ENCODE measurements around the gene CHD8.

CHD8 gene

GRCh38 chr14:21369949-21370679 lies 85.8 kb downstream of the CHD8 start:
- DNase-seq (ENCODE audit: low read depth) = no peak
- TF ChIP-seq CTCF (conservative IDR thresholded peaks at IDR 0.05; ENCODE audit: low read depth, low read length) = no peak
- no peak overlapping the region for H3K4me3 ChIP-seq (ENCODE audit: low read length)

GRCh38 chr14:21367582-21368144 lies 88.3 kb downstream of the CHD8 start:
- no peak for DNase-seq (ENCODE audit: low read depth)
- H3K4me3 ChIP-seq (ENCODE audit: low read length) = no peak overlapping the region
- TF ChIP-seq CTCF (conservative IDR thresholded peaks at IDR 0.05; ENCODE audit: low read depth, low read length) = no peak

- TF ChIP-seq CTCF (conservative IDR thresholded peaks at IDR 0.05; ENCODE audit: low read depth, low read length) = no peak
- H3K4me3 ChIP-seq (ENCODE audit: low read length) = no peak overlapping the region
- DNase-seq (ENCODE audit: low read depth) = no peak
Measured at GRCh38 chr14:21356511-21356910, 99.4 kb downstream of the CHD8 start.

GRCh38 chr14:21352587-21352986 lies 103.3 kb downstream of the CHD8 start:
- DNase-seq (ENCODE audit: low read depth) = no peak
- no peak overlapping the region for H3K4me3 ChIP-seq (ENCODE audit: low read length)
- TF ChIP-seq CTCF (conservative IDR thresholded peaks at IDR 0.05; ENCODE audit: low read depth, low read length) = no peak

- DNase-seq (ENCODE audit: low read depth) = peak; percentile 20
- no peak overlapping the region for H3K4me3 ChIP-seq (ENCODE audit: low read length)
- TF ChIP-seq CTCF (conservative IDR thresholded peaks at IDR 0.05; ENCODE audit: low read depth, low read length) = no peak
Measured at GRCh38 chr14:21350539-21350938, 105.4 kb downstream of the CHD8 start.

GRCh38 chr14:21347201-21347600 lies 108.7 kb downstream of the CHD8 start:
- no peak overlapping the region for H3K4me3 ChIP-seq (ENCODE audit: low read length)
- no peak for TF ChIP-seq CTCF (conservative IDR thresholded peaks at IDR 0.05; ENCODE audit: low read depth, low read length)
- no peak for DNase-seq (ENCODE audit: low read depth)

- no peak for DNase-seq (ENCODE audit: low read depth)
- no peak for TF ChIP-seq CTCF (conservative IDR thresholded peaks at IDR 0.05; ENCODE audit: low read depth, low read length)
- H3K4me3 ChIP-seq (ENCODE audit: low read length) = no peak overlapping the region
Measured at GRCh38 chr14:21346532-21347135, 109.3 kb downstream of the CHD8 start.

All from retinal pigment epithelial cell (primary cell).